Measurements from ENCODE around the gene BASP1. TPM values are rescaled to one million over a fixed set of nuclear protein-coding genes. Genes with fewer than 3 reads are reported as not detected.

BASP1 gene
- total and polyA plus RNA-seq, 2 experiments from 2014 or later, result 134 to 183 TPM

DNA sequence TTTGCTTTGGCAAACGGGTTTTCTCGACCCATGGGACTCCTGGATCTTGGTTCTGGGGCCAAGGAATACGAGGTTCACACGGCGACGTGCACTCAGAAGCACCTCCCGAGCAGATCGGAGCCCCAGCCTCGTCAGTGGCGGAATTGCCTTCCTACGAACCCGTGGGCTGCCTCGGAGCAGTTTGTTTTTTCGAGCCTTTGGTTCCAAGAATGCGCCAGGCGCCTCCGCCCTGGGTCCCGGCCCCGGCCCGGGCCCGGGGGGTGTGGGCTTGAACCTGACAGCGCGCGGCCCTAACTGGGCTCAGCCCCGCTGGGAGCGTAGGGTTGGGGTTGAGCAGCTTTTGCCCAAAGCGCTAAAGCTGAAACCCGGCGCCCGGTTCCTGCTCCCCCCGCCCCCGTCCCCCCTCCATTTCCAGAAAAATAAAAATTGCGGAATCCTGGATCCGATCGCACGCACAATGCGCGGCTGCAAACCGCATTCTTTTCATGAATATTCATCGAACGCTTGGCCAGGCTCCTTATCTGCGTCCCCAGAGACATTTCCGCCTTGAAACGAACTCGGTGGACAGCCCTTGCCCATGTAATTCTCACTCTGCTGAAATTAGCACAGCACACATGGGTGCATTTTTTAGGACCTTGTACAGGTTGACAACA lies 1.0 kb downstream of the BASP1 start:
- Histone ChIP-seq H4K20me1 (ENCODE audit: insufficient read depth, poor library complexity, severe bottlenecking) (peaks cover 41% of the 10 kb centered on the region), H3K4me1 (ENCODE audit: insufficient read depth) (peaks cover 33% of the 10 kb centered on the region), H3K4me2 (peak overlapping the region; percentile 81), H3K27ac (peak overlapping the region; percentile 94), H3K27me3 (no peaks in the 10 kb centered on the region), H3K79me2 (peaks cover 64% of the 10 kb centered on the region), H2AFZ (peak overlapping the region; percentile 81), H3K9me3 (ENCODE audit: low read depth) (no peaks in the 10 kb centered on the region), H3K9me2 (replicated peaks; ENCODE audit: insufficient read depth) (no peaks in the 10 kb centered on the region), H3K36me3 (replicated peaks; ENCODE audit: insufficient read depth, low read depth) (no peaks in the 10 kb centered on the region), H3K4me3 (peak overlapping the region; percentile 85)
- DNase-seq (ENCODE audit: low spot score), result peak; percentile 49
- no peak for TF ChIP-seq EZH2phosphoT487 (IDR thresholded peaks at IDR 0.05; ENCODE audit: low read depth, severe bottlenecking, unreplicated experiment)
- TF ChIP-seq, protein P1, sequence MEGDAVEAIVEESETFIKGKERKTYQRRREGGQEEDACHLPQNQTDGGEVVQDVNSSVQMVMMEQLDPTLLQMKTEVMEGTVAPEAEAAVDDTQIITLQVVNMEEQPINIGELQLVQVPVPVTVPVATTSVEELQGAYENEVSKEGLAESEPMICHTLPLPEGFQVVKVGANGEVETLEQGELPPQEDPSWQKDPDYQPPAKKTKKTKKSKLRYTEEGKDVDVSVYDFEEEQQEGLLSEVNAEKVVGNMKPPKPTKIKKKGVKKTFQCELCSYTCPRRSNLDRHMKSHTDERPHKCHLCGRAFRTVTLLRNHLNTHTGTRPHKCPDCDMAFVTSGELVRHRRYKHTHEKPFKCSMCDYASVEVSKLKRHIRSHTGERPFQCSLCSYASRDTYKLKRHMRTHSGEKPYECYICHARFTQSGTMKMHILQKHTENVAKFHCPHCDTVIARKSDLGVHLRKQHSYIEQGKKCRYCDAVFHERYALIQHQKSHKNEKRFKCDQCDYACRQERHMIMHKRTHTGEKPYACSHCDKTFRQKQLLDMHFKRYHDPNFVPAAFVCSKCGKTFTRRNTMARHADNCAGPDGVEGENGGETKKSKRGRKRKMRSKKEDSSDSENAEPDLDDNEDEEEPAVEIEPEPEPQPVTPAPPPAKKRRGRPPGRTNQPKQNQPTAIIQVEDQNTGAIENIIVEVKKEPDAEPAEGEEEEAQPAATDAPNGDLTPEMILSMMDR (IDR thresholded peaks at IDR 0.05; ENCODE audit: poor library complexity), result no peak
- TF ChIP-seq EZH2 (IDR thresholded peaks at IDR 0.05; ENCODE audit: borderline replicate concordance), result no peak
- under 1% methylated on average over 27 of the region's 45 CpGs for WGBS (ENCODE audit: low lambda C conversion rate, missing lambda C conversion rate)

DNA sequence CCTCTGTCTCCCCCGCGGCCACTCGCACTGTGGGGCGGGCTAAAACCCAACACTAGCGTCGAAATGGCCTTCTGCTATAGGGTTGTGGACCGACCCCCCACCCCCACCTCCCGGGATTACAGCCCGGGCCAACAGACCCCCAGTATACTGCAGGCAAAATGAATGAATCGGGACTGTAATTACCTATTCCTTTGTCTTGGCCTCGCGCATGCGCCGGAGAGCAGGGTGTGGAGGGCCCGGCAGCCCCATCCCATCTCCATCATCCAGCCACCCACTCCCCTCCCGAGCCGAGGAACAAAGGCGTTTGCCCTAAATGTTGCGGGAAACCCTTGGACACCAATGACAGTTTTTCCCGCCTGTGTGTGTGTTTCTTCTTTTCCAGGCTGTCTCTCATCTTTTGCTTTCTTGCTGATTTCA lies 1.6 kb downstream of the BASP1 start:
- WGBS (ENCODE audit: low lambda C conversion rate, missing lambda C conversion rate), result 1% methylated on average over 20 of the region's 20 CpGs
- peaks cover 70% of the 10 kb centered on the region for H3K79me2 ChIP-seq

DNA sequence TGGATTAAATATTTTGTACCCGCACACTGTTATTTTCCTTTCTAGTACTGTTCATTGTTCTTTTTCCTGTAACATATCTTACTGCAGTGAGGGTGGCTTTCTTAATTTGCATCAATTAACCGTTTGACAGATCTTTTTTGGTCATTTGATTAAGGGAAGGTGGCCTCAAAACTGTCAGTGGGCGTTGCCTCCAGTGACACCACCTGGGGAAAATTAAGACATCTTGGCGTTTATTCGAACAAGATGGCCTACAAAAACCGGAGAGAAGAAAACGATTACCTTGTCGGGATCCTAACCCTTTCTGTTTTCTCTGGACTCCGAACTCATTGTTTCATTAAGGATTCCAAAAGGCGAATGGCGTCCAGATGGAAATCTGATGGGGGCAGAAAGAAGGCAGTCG lies 2.0 kb downstream of the BASP1 start:
- Histone ChIP-seq H3K36me3 (replicated peaks; ENCODE audit: insufficient read depth, low read depth) (no peaks in the 10 kb centered on the region), H3K9me2 (replicated peaks; ENCODE audit: insufficient read depth) (no peaks in the 10 kb centered on the region), H3K4me3 (peak overlapping the region; percentile 85), H3K4me2 (peak overlapping the region; percentile 81), H2AFZ (no peak overlapping the region), H3K9me3 (ENCODE audit: low read depth) (no peaks in the 10 kb centered on the region), H3K27ac (peak overlapping the region; percentile 94), H4K20me1 (ENCODE audit: insufficient read depth, poor library complexity, severe bottlenecking) (peaks cover 51% of the 10 kb centered on the region), H3K4me1 (ENCODE audit: insufficient read depth) (peaks cover 37% of the 10 kb centered on the region), H3K79me2 (peaks cover 74% of the 10 kb centered on the region), H3K27me3 (no peaks in the 10 kb centered on the region)
- DNase-seq (ENCODE audit: low spot score), result no peak
- TF ChIP-seq EZH2phosphoT487 (IDR thresholded peaks at IDR 0.05; ENCODE audit: low read depth, severe bottlenecking, unreplicated experiment) (no peak), EZH2 (IDR thresholded peaks at IDR 0.05; ENCODE audit: borderline replicate concordance) (no peak)
- TF ChIP-seq, protein P1 (IDR thresholded peaks at IDR 0.05; ENCODE audit: poor library complexity), result no peak
- 55% methylated on average over 12 of the region's 12 CpGs for WGBS (ENCODE audit: low lambda C conversion rate, missing lambda C conversion rate)

More for the DNA sequence above, 1.6 kb downstream of the BASP1 start:
- Histone ChIP-seq H4K20me1 (ENCODE audit: insufficient read depth, poor library complexity, severe bottlenecking) (peaks cover 47% of the 10 kb centered on the region), H3K36me3 (replicated peaks; ENCODE audit: insufficient read depth, low read depth) (no peaks in the 10 kb centered on the region), H2AFZ (peak overlapping the region; percentile 81), H3K9me2 (replicated peaks; ENCODE audit: insufficient read depth) (no peaks in the 10 kb centered on the region), H3K4me3 (peak overlapping the region; percentile 85), H3K27me3 (no peaks in the 10 kb centered on the region), H3K9me3 (ENCODE audit: low read depth) (no peaks in the 10 kb centered on the region), H3K4me1 (ENCODE audit: insufficient read depth) (peaks cover 33% of the 10 kb centered on the region), H3K4me2 (peak overlapping the region; percentile 81), H3K27ac (peak overlapping the region; percentile 94)
- TF ChIP-seq, protein P1 (IDR thresholded peaks at IDR 0.05; ENCODE audit: poor library complexity), result no peak
- TF ChIP-seq EZH2 (IDR thresholded peaks at IDR 0.05; ENCODE audit: borderline replicate concordance) (no peak), EZH2phosphoT487 (IDR thresholded peaks at IDR 0.05; ENCODE audit: low read depth, severe bottlenecking, unreplicated experiment) (no peak)
- DNase-seq (ENCODE audit: low spot score), result peak; percentile 69

All from hepatocyte (in vitro differentiated cells).